ENCODE measurements around the gene EHBP1.
"Not testable (repeated sequence)": the region's sequence is repeated elsewhere in the genome, so short reads cannot be mapped to it uniquely, and the experiment has no call there.

The EHBP1 gene

DNA sequence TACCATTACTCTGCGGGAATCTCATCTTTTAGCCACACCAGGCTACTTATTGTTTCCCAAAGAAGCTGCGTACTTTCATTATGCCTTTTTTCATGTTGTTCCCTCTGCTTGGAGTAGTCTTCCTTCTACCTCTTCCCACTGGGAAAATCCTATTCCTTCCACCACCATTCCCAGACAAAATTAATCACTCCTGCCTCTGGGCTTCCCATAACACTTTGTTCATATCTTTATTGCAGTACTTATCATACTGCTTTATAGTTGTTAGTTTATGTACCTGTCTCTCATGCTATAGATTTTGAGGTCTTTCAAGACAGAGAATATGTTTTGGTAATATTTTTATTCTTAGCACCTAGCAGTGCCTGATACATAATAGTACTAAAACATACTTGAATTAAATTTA, 361.3 kb downstream of the EHBP1 start:
- H3K4me3 ChIP-seq = no peak overlapping the region
- TF ChIP-seq, protein P1, sequence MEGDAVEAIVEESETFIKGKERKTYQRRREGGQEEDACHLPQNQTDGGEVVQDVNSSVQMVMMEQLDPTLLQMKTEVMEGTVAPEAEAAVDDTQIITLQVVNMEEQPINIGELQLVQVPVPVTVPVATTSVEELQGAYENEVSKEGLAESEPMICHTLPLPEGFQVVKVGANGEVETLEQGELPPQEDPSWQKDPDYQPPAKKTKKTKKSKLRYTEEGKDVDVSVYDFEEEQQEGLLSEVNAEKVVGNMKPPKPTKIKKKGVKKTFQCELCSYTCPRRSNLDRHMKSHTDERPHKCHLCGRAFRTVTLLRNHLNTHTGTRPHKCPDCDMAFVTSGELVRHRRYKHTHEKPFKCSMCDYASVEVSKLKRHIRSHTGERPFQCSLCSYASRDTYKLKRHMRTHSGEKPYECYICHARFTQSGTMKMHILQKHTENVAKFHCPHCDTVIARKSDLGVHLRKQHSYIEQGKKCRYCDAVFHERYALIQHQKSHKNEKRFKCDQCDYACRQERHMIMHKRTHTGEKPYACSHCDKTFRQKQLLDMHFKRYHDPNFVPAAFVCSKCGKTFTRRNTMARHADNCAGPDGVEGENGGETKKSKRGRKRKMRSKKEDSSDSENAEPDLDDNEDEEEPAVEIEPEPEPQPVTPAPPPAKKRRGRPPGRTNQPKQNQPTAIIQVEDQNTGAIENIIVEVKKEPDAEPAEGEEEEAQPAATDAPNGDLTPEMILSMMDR (IDR thresholded peaks at IDR 0.05) = no peak
- H3K27ac ChIP-seq = no peak overlapping the region
- no peak for DNase-seq (ENCODE audit: low spot score)

DNA sequence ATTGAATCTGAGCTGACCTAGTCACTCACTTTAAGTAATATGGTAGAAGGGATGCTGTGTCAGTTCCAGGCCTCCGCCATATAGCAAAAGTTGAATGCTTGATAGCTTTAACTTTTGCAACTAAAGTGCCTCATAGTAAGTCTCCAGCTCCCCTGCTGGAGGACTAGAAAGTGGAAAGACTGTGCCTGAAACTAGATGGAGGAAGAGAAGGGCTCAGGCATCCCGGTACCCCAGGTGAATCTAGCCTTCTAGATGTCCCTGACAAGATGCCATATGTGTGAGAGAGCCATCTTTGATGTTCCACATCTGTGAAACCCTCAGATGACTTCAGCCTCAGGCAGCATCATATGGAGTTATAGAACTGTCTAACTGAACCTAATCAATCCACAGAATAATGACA, 366.2 kb downstream of the EHBP1 start:
- no peak for DNase-seq (ENCODE audit: low spot score)
- TF ChIP-seq, protein P1 (IDR thresholded peaks at IDR 0.05) = no peak
- Histone ChIP-seq H3K27ac (no peak overlapping the region), H3K4me3 (no peak overlapping the region)

DNA sequence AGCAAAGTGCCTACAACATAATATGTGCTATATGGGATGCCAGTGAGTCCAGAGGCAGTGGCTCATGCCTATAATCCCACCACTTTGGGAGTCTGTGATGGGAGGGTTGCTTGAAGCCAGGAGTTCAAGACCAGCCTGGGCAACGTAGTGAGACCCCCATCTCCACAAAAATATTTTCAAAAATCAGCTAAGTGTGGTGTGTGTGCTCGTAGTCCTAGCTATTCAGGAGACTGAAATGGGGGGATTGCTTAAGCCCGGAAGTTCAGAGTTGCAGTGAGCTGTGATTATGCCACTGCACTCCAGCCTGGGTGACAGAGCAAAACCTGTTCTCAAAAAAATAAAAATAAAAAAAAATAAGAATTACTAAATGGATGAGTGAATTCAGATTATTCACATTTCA, 368.5 kb downstream of the EHBP1 start:
- H3K4me3 ChIP-seq = no peak overlapping the region
- no peak overlapping the region for H3K27ac ChIP-seq
- TF ChIP-seq, protein P1 (IDR thresholded peaks at IDR 0.05) = no peak
- DNase-seq (ENCODE audit: low spot score) = no peak

DNA sequence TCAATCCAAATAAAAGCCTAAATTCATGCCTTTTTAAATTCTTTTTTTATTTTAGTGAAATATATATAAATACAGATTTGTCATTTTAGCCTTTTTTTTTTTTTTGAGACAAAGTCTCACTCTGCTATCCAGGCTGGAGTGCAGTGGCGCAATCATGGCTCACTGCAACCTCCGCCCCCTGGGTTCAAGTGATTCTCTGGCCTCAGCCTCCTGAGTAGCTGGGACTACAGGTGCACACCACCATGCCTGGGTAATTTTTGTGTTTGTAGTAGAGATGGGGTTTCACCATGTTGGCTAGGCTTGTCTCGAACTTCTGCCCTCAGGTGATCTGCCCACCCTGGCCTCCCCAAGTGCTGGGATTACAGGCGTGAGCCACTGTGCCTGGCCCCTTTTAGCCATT, 368.9 kb downstream of the EHBP1 start:
- H3K27ac ChIP-seq; H3K4me3 ChIP-seq; DNase-seq (ENCODE audit: low spot score): not testable (repeated sequence)

DNA sequence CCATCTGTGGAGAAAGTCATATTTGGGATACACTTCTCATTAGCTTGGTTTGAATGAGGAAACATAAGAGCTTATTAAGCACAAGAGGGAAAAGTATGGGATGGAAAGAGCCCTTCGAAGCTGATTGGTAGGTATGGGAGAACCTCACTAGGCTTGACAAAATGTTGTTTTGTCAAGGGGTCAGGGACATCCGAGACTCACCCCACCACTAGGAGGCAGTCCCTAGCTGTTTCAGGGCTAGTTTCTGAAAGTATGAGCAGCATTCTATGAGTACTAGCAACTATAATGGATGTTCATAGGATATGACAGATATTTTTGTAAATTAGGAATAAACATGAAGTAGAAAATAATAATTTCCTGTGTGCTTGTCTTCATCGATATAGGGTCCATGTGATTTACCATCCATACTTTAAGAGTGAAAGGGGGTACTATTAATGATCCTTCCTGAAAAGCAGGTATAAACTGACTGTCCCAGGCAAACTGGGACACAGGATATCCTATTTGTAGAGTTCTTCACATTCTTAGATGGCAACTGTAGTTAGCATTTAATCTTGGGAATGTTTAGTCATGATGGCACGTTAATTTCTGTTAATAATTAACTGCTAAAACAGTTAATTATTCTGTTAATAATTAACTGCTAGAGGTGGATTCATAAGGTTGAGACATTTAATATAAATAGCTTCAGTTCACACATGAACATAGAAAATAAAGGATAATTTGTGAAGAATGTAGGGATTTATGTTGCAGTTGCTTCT, 373.5 kb downstream of the EHBP1 start:
- Histone ChIP-seq H3K27ac (no peak overlapping the region), H3K4me3 (no peak overlapping the region)
- no peak for DNase-seq (ENCODE audit: low spot score)
- TF ChIP-seq, protein P1 (IDR thresholded peaks at IDR 0.05) = no peak

DNA sequence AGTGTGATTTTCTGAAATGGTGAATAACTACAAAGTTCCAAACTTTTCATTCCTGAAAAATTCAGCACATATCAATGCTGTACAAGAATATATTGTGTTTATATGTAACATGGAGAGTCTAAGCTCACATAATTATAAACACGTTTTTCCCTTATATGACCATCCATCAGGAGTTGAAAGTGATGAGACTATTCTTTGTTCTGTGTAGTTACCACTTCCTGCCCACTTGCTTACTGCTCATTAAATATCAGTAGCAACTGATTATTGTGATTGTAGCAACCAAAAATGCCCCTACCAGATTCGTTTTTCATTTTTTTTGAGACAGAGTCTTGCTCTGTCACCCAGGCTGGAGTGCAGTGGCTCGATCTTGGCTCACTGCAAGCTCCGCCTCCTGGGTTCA, 375.9 kb downstream of the EHBP1 start:
- H3K4me3 ChIP-seq = no peak overlapping the region
- TF ChIP-seq, protein P1 (IDR thresholded peaks at IDR 0.05) = no peak
- DNase-seq (ENCODE audit: low spot score) = no peak
- no peak overlapping the region for H3K27ac ChIP-seq

DNA sequence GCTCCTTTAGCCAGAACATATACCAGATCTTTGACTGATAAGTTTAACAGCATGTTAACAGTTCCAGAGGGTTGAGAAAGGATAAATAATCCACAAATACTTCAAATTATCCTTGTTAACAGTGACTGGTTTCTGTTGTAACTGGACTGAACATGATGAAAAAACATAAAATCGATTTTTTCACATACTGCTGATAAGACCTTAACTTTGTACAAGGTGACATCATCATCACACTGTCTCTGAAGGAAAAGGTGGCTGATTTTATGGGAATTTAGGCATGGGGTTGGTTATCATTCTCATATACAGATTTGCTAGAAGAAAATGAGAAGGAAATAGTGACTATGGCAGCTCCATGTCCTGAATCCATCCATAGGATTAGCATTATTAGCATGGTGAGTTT, 381.2 kb downstream of the EHBP1 start:
- TF ChIP-seq, protein P1 (IDR thresholded peaks at IDR 0.05) = no peak
- no peak overlapping the region for H3K27ac ChIP-seq
- DNase-seq (ENCODE audit: low spot score) = no peak
- H3K4me3 ChIP-seq = no peak overlapping the region

Measured in coronary artery (tissue), 2 donors.